HG03039 (cell line): ENCODE measurements around the gene PSMG4.

ENCODE experiments used
- ATAC-seq: cut with Tn5 transposase; IDR thresholded peaks from one replicate; pipeline ENCODE4 v1.9.1; 2021; ENCODE audit warnings: mild to moderate bottlenecking, moderate library complexity; ENCODE audit not compliant: unreplicated experiment

Gene PSMG4

DNA sequence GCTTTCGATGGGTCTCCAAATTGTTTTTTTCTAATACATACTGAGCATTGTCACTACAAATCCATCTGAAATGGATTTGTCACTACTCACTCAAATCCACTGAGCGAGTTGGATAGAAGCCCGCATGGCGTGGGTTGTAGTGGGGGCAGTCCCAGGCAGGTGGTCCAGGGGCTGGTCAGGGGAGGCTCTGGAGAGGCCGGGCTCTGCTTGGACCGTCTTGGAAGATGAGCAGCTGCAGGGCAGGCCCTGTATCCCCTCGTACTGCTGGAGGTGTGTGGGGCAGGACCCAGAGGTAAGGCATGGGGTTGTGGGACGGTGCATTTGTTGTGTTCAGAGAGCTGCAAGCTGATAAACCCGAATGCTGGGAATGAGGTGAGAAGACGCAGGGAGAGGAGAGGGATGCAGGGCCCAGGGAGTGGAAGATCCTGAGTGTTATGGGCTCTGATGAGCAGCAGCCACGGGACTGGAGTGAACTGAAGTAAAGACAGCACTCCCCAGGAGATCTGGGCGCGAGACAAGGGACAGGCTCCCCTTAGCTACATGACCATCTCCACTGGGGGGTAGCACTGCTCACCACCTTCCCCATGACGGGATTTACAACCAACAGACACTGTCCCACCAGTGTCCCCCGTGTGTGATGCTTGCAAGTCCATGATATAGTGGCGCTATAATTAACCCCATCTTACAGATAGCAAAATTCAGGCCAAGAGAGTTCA is 45.9 kb downstream of the PSMG4 start:
- no peak for ATAC-seq

GRCh38 chr6:3305216-3305565 is 46.4 kb downstream of the PSMG4 start:
- ATAC-seq = no peak

GRCh38 chr6:3305831-3306230 is 47.1 kb downstream of the PSMG4 start:
- no peak for ATAC-seq

GRCh38 chr6:3306848-3307247 is 48.1 kb downstream of the PSMG4 start:
- ATAC-seq = no peak

DNA sequence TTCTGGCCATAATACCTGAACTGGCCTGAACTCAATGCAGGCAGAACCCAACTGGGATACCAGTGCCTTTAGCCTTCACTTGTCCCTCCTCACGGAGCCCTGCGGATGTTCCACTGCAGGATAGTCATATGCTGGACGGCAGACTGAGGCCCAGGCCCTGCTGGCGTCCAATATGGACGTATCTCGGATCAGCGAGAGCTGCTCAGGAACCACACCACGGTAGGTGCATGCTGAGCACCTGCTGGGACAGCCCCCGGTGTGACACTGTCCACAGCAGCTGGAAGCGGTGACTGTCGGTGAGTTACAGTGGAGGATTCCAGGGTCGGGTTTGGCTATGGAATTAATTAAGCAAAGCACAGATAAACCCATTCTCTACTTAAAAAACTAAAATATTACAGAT is 48.7 kb downstream of the PSMG4 start:
- ATAC-seq = no peak

DNA sequence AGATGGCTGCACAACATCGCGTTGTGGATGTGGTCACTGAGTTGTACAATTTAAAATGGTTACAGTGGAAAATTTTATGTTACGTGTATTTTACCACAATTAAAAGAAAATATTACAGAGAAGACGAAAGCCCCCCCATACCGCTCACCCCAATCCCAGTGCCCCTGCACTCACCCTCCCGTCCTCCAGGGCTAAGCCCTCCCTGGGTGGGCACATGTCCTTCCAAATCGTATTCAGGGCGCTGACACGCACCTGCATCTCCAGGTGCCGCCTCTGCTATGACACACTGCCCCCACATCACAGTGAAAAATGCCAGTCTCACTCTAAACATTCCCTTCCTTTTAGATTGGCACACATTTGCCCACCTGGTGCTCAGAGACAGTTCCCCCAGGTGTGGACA is 49.4 kb downstream of the PSMG4 start:
- ATAC-seq = no peak

DNA sequence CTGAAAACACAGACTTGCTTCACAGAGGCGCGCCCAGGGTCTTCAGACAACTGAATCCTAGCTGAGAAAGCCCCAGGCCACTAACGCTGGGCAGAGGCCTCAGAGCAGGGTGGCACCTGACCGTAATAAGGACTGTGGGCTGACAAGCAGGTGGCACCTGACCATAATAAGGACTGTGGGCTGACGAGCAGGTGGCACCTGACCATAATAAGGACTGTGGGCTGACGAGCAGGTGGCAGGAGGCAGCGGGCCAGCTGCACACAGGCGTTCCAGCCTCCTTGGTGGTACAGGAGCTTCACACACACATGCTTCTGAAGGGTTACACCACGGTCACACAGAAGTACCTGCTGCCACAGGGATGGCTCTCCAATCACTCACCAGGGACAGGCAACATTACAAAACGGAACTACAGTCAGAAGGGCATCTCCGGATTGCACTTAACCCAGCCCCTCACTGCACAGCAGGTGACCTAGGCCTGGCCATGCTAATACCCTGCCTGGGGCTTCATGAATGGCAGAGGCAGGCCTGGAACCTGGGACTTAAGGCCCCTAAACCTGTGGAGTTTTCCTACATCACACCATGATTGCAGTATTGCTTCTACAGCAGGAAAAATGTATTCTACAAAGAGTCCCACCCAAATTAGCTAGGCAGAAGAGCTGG is 50.8 kb downstream of the PSMG4 start:
- ATAC-seq = no peak

GRCh38 chr6:3310051-3310448 is 51.3 kb downstream of the PSMG4 start:
- ATAC-seq = no peak

DNA sequence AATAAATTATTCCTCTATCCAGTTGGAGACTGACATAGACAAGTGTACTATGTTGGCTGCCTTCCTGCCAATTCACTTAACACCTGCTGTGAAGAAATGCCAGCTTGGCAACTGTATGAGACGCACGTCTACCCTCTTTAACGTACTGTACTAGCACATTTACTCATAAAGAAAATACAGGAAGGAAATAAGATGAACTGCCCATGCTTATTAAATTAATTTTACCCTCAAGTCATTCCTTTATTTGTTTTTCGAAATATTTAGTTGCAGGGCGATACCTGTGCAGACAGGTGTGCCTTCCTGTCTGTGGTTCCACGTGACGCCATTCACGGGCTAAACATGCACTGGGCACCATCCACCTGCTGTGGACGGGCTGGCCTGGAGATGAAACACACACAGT is 52.0 kb downstream of the PSMG4 start:
- no peak for ATAC-seq

- ATAC-seq = no peak
Measured at GRCh38 chr6:3311826-3312225, 53.1 kb downstream of the PSMG4 start.

GRCh38 chr6:3312604-3313231 is 54.0 kb downstream of the PSMG4 start:
- no peak for ATAC-seq

DNA sequence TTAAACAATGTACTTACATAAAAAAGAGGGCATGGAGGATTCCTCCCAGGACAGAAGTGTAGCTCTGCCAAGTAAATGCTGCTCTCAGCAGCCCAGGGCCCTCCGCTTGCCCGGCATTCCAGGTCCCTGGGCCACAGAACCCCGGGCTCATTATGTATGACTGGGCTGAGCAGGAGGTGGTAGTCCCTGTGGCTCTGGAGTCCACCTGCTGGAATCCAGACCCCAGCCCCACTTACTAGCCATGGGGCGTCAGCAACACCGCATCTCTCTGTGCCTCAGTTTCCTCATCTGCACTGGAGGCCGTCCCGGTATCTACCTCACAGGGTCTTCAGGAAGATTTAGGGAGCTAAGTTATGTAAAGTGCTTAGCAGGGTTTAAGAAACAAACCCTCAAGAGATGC is 55.4 kb downstream of the PSMG4 start:
- ATAC-seq = no peak

DNA sequence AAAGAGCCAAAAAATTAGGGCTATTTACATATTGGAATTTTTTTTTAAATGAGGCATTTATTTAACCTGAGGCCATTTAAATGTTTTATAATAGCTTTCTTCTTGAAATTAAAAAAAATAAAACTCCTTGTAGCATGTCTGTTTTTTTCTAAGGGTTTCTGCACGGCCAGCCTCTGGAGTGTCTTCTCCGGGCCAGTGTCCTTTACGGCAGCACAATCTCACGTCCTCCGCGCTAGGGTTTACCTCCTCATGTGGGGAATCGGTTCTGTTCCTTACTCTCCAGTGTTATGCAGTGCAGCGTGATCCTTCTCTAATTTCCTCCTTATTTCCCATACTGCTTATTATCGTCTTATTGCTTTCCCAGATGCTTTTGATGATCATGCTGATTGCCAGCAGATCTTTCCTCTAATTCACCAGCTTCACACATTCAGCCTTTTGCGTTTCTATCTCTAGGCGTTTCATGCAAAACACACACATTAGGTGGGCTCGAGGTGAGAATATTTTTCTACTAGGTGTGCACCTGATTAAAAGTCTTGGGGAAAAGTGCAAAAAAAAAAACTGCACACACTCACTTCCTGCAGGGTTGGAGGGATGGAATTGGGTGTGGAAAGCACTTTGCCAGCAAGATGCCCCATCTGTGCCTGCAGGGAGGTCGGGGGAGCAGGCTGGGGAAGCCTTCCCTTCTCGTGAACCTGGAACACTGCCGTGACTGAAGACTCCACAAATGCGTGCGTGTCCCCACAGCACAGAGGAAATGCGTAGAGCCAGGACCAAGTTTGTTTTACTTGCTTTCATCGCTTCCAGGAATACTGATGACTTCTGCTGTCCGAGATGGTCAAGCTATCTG is 56.1 kb downstream of the PSMG4 start:
- ATAC-seq = no peak

GRCh38 chr6:3315841-3316240 is 57.1 kb downstream of the PSMG4 start:
- no peak for ATAC-seq

DNA sequence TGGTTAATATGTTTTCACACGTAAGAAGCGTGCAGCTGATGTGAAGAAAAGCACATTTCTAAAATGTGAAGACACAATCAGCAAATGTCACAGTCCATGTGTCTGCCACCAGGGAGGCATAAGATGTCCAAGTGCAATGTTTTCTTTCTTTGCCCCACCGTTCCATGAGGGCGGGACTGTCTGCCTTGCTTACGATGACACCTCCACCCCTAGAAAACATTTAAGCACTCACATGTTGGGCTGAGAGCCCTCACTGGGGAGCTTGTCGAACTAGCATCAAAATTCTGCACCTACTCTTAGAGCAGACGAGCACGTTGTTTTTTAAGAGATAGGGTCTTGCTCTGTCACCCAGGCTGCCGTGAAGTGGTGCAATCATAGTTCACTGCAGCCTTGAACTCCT is 57.6 kb downstream of the PSMG4 start:
- ATAC-seq = no peak

DNA sequence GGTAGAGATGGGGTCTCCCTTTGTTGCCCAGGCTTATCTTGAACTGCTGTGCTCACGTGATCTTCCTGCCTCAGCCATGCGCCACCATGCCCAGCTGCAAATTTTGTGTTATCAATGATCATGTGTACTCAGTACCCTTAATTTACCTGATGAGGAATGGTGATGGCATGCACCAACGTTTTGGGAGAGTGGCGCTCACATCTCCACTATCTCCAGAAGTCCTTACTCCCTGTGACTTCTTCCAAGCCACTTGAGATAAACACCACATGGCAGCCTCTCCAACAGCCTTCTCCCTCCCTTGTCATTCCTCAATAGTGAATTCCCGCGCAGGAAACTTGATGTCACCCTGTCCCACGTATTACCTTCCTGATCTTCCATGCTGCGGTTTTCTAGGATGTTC is 58.1 kb downstream of the PSMG4 start:
- ATAC-seq = no peak
